IMR-90 (cell line): ENCODE data around the gene SLC24A2. TPM values are rescaled to one million over a fixed set of nuclear protein-coding genes. Genes with fewer than 3 reads are reported as not detected.

ENCODE experiments used
- ATAC-seq: fragments of 200-7000 bp; cut with Tn5 transposase; 2 replicates; pipeline ENCODE4 v1.9.1; 2020; ENCODE audit warnings: low read depth, mild to moderate bottlenecking, moderate library complexity
- BruUV-seq: library from RNA; stranded (reverse); fragments of 400-500 nt; replicated peaks from 2 replicates; lab custom pipeline; 2021; lab: Mats Ljungman, UMichigan
- CTCF ChIA-PET: fragments of 300-600 bp; formaldehyde crosslinking; extraction: SDS; loops from one replicate; lab custom pipeline; 2021; ENCODE audit warnings: antibody characterized with exemption; lab: Yijun Ruan, JAX
- POLR2A ChIA-PET: fragments of 300-600 bp; sonication (Branson Sonifier 250); formaldehyde crosslinking; loops from one replicate; lab custom pipeline; 2022; ENCODE audit warnings: antibody characterized with exemption; ENCODE audit not compliant: unreplicated experiment; lab: Charles Lee
- DNase-seq: peaks from one replicate; pipeline ENCODE4 v3.0.0; 2013
- H2AFZ ChIP-seq: replicated peaks from 2 replicates; pipeline ENCODE3; 2013; ENCODE audit warnings: low read length, mild to moderate bottlenecking; ENCODE audit not compliant: poor library complexity
- H2AK5ac ChIP-seq: 2 replicates; pipeline ENCODE4 v1.6.1; 2013; ENCODE audit warnings: low read depth, low read length, inconsistent platforms
- H2AK9ac ChIP-seq: replicated peaks from 2 replicates; pipeline ENCODE3; 2013; ENCODE audit warnings: mild to moderate bottlenecking, low read depth, low read length, moderate library complexity; ENCODE audit not compliant: poor library complexity
- H2BK120ac ChIP-seq: 2 replicates; pipeline ENCODE4 v1.6.1; 2013; ENCODE audit warnings: low read depth, low read length, inconsistent platforms
- H2BK15ac ChIP-seq: 3 replicates; pipeline ENCODE4 v1.6.1; 2013; ENCODE audit warnings: low read depth, low read length, inconsistent platforms
- H2BK20ac ChIP-seq: 2 replicates; pipeline ENCODE4 v1.6.1; 2013; ENCODE audit warnings: low read depth, mild to moderate bottlenecking, inconsistent platforms, low read length, moderate library complexity
- H2BK5ac ChIP-seq: 2 replicates; pipeline ENCODE4 v1.6.1; 2013; ENCODE audit warnings: mild to moderate bottlenecking, low read depth, low read length, inconsistent platforms; ENCODE audit not compliant: poor library complexity, severe bottlenecking
- H3K14ac ChIP-seq: replicated peaks from 2 replicates; pipeline ENCODE4 v1.6.1; 2013; ENCODE audit warnings: low read depth, low read length, inconsistent platforms
- H3K18ac ChIP-seq: 2 replicates; pipeline ENCODE4 v1.6.1; 2013; ENCODE audit warnings: low read depth, low read length, control low read depth
- H3K23ac ChIP-seq: 2 replicates; pipeline ENCODE4 v1.6.1; 2013; ENCODE audit warnings: low read depth, low read length, inconsistent platforms
- H3K27ac ChIP-seq: 2 replicates; pipeline ENCODE4 v1.5.1; 2013; ENCODE audit warnings: mild to moderate bottlenecking, control low read depth, low read length; ENCODE audit not compliant: insufficient read depth
- H3K27me3 ChIP-seq: 2 replicates; pipeline ENCODE4 v1.6.1; 2013; ENCODE audit warnings: low read length; ENCODE audit not compliant: control insufficient read depth, insufficient read depth
- H3K36me3 ChIP-seq: 2 replicates; pipeline ENCODE4 v1.6.1; 2013; ENCODE audit warnings: low read length, mixed read lengths; ENCODE audit not compliant: control insufficient read depth, insufficient read depth
- H3K4ac ChIP-seq: 2 replicates; pipeline ENCODE4 v1.6.1; 2013; ENCODE audit warnings: low read depth, low read length, inconsistent platforms
- H3K4me1 ChIP-seq: 2 replicates; pipeline ENCODE4 v1.6.1; 2013; ENCODE audit warnings: low read length, mixed read lengths; ENCODE audit not compliant: control insufficient read depth, insufficient read depth
- H3K4me2 ChIP-seq: 2 replicates; pipeline ENCODE4 v1.6.1; 2013; ENCODE audit warnings: low read depth, mild to moderate bottlenecking, control low read depth, low read length, moderate library complexity
- H3K4me3 ChIP-seq: 2 replicates; pipeline ENCODE4 v1.5.1; 2013; ENCODE audit warnings: low read depth, mild to moderate bottlenecking, control low read depth, low read length, moderate library complexity; ENCODE audit not compliant: insufficient read depth
- H3K56ac ChIP-seq: 2 replicates; pipeline ENCODE4 v1.6.1; 2013; ENCODE audit warnings: low read length, inconsistent platforms; ENCODE audit not compliant: insufficient read depth; ENCODE audit errors: extremely low read depth
- H3K79me1 ChIP-seq, 2 experiments: 2 replicates each; pipeline ENCODE4 v1.6.1; 2013; ENCODE audit warnings: low read length in 2 of 2, inconsistent platforms in 1 of 2, low read depth in 1 of 2
- H3K9ac ChIP-seq: 2 replicates; pipeline ENCODE4 v1.6.1; 2013; ENCODE audit warnings: low read depth, low read length, control low read depth
- H3K9me1 ChIP-seq: 2 replicates; pipeline ENCODE4 v1.6.1; 2013; ENCODE audit warnings: low read length, inconsistent platforms; ENCODE audit not compliant: insufficient read depth
- H3K9me3 ChIP-seq: 2 replicates; pipeline ENCODE4 v1.6.1; 2013; ENCODE audit warnings: low read length; ENCODE audit not compliant: control insufficient read depth, insufficient read depth
- H4K20me1 ChIP-seq: 2 replicates; pipeline ENCODE4 v1.6.1; 2013; ENCODE audit warnings: low read length, inconsistent platforms; ENCODE audit not compliant: insufficient read depth
- H4K5ac ChIP-seq: 2 replicates; pipeline ENCODE4 v1.6.1; 2013; ENCODE audit warnings: mild to moderate bottlenecking, low read depth, low read length, control low read depth
- H4K8ac ChIP-seq, 2 experiments: 2 replicates each; pipeline ENCODE4 v1.6.1; 2013; ENCODE audit warnings: low read depth in 2 of 2, low read length in 2 of 2, control low read depth in 1 of 2, inconsistent platforms in 1 of 2
- H4K91ac ChIP-seq: 2 replicates; pipeline ENCODE4 v1.6.1; 2013; ENCODE audit warnings: low read depth, low read length, inconsistent platforms; ENCODE audit not compliant: insufficient read depth
- CHD1 ChIP-seq: IDR thresholded peaks from 2 replicates; pipeline ENCODE4 v1.6.1; 2012; ENCODE audit warnings: low read depth, low read length, improper control_type of control experiment
- CTCF ChIP-seq: conservative IDR thresholded peaks from 2 replicates; pipeline ENCODE4 v1.5.1; 2012; ENCODE audit warnings: mild to moderate bottlenecking, low read depth, low read length, improper control_type of control experiment
- MAFK ChIP-seq: IDR thresholded peaks from 2 replicates; pipeline ENCODE4 v1.6.1; 2012; ENCODE audit warnings: low read depth, low read length, improper control_type of control experiment
- WGBS, 2 experiments: methylation state at CpG; one replicate each; pipeline versions ENCODE4 v1.1.5 to v1.1.7; 2013; ENCODE audit warnings: missing lambda C conversion rate in 2 of 2; ENCODE audit not compliant: insufficient read length in 1 of 2; ENCODE audit errors: extremely low coverage in 2 of 2; 5-methylcytosine and 5-hydroxymethylcytosine counted together
- dilution Hi-C: fragments of 300-500 bp; cut with HindIII; formaldehyde crosslinking; loops from one replicate; pipeline ENCODE4 v1.14.3; 2018; ENCODE audit warnings: low sequenced_read_pairs; ENCODE audit not compliant: unreplicated experiment
- in situ Hi-C: fragments of 300-500 bp; cut with MboI; formaldehyde crosslinking; loops from 3 replicates; pipeline ENCODE4 v1.14.3; 2019; ENCODE audit warnings: low sequenced_read_pairs, inconsistent platforms, mixed read lengths
- intact Hi-C: fragments of 100-400 bp; cut with micrococcal nuclease; formaldehyde crosslinking; loops from 2 replicates; pipeline ENCODE4 v1.10.0; 2022
- polyA plus RNA-seq, 3 experiments: library from polyadenylated mRNA; depleted of rRNA; stranded (reverse); fragments of >200 nt; gene quantifications; 2 replicates each; pipeline ENCODE4 v1.2.3, GENCODE V29; 2012; ENCODE audit warnings: low replicate concordance in 1 of 3
- total RNA-seq: library from RNA; depleted of rRNA; stranded (reverse); fragments of >200 nt; gene quantifications from 2 replicates; pipeline ENCODE4 v1.2.3, GENCODE V29; 2012

Gene SLC24A2
- total and polyA plus RNA-seq, 2 of the 4 experiments (the other 2 are of a cell fraction) = not detected

- H3K23ac ChIP-seq = no peak overlapping the region
- POLR2A ChIA-PET = no interaction called here
- in situ Hi-C loops (no loop called here), dilution Hi-C loops (no loop called here), intact Hi-C loops (no loop called here)
- H3K79me1 ChIP-seq = no peaks in the 10 kb centered on the region
- ATAC-seq (no peak), DNase-seq (no peak)
- CTCF ChIA-PET = no interaction called here
- H4K8ac ChIP-seq = no peak overlapping the region
- H2AFZ ChIP-seq = no peak overlapping the region
- H3K36me3 ChIP-seq = no peaks in the 10 kb centered on the region
- no peak overlapping the region for H4K5ac ChIP-seq
- H4K20me1 ChIP-seq = no peaks in the 10 kb centered on the region
- H3K27me3 ChIP-seq = no peaks in the 10 kb centered on the region
- no peak overlapping the region for H3K9ac ChIP-seq
- no peak overlapping the region for H3K4ac ChIP-seq
- H3K4me3 ChIP-seq = no peak overlapping the region
- H4K91ac ChIP-seq = no peak overlapping the region
- no peak overlapping the region for H3K4me2 ChIP-seq
- no CpG with 5 or more reads among the region's 2 CpGs for WGBS, 2 experiments
- no peak overlapping the region for H2BK120ac ChIP-seq
- H3K18ac ChIP-seq = no peak overlapping the region
- H3K14ac ChIP-seq = no peak overlapping the region
- no peak overlapping the region for H2BK15ac ChIP-seq
- H3K27ac ChIP-seq = no peak overlapping the region
- no peak overlapping the region for H2AK9ac ChIP-seq
- no peak overlapping the region for H2BK5ac ChIP-seq
- H2AK5ac ChIP-seq = no peak overlapping the region
- no peaks in the 10 kb centered on the region for H3K9me3 ChIP-seq
- no peak overlapping the region for H3K56ac ChIP-seq
- H3K9me1 ChIP-seq = no peaks in the 10 kb centered on the region
- BruUV-seq = no TSS peak
- H2BK20ac ChIP-seq = no peak overlapping the region
- no peak for TF ChIP-seq CTCF
- TF ChIP-seq MAFK = no peak
- TF ChIP-seq CHD1 = no peak
- H3K4me1 ChIP-seq = no peaks in the 10 kb centered on the region
Observed at GRCh38 chr9:19781240-19781639, 7.6 kb downstream of the SLC24A2 start.
